GM10248 (cell line): ENCODE data around the gene NPAS2.

ENCODE experiments used
- CTCF ChIA-PET: fragments of 300-600 bp; sonication (Branson Sonifier 250); formaldehyde crosslinking; extraction: SDS; loops from one replicate; lab custom pipeline; 2021; ENCODE audit warnings: antibody characterized with exemption; lab: Yijun Ruan, JAX
- POLR2A ChIA-PET: fragments of 350-650 bp; sonication (Branson Sonifier 250); formaldehyde crosslinking; extraction: SDS; loops from one replicate; lab custom pipeline; 2020; ENCODE audit warnings: antibody characterized with exemption; lab: Yijun Ruan, JAX
- DNase-seq: peaks from one replicate; pipeline ENCODE4 v3.0.0; 2012; ENCODE audit errors: extremely low spot score
- TF ChIP-seq, protein P1 (sequence below): IDR thresholded peaks from 2 replicates; pipeline ENCODE4 v1.5.1; 2012; ENCODE audit warnings: mild to moderate bottlenecking, low read depth; ENCODE audit errors: extremely low read depth, missing control alignments, control extremely low read depth

The NPAS2 gene

GRCh38 chr2:100948942-100949811 lies 129.2 kb downstream of the NPAS2 start:
- TF ChIP-seq, protein P1, sequence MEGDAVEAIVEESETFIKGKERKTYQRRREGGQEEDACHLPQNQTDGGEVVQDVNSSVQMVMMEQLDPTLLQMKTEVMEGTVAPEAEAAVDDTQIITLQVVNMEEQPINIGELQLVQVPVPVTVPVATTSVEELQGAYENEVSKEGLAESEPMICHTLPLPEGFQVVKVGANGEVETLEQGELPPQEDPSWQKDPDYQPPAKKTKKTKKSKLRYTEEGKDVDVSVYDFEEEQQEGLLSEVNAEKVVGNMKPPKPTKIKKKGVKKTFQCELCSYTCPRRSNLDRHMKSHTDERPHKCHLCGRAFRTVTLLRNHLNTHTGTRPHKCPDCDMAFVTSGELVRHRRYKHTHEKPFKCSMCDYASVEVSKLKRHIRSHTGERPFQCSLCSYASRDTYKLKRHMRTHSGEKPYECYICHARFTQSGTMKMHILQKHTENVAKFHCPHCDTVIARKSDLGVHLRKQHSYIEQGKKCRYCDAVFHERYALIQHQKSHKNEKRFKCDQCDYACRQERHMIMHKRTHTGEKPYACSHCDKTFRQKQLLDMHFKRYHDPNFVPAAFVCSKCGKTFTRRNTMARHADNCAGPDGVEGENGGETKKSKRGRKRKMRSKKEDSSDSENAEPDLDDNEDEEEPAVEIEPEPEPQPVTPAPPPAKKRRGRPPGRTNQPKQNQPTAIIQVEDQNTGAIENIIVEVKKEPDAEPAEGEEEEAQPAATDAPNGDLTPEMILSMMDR: no peak
- ChIA-PET POLR2A (no interaction called here), CTCF (no interaction called here)

GRCh38 chr2:100952512-100952911 lies 132.6 kb downstream of the NPAS2 start:
- no peak for DNase-seq
- CTCF ChIA-PET: no interaction called here
- POLR2A ChIA-PET: no interaction called here
- TF ChIP-seq, protein P1: no peak

More at GRCh38 chr2:100948942-100949811, 129.2 kb downstream of the NPAS2 start:
- no peak for DNase-seq

DNA sequence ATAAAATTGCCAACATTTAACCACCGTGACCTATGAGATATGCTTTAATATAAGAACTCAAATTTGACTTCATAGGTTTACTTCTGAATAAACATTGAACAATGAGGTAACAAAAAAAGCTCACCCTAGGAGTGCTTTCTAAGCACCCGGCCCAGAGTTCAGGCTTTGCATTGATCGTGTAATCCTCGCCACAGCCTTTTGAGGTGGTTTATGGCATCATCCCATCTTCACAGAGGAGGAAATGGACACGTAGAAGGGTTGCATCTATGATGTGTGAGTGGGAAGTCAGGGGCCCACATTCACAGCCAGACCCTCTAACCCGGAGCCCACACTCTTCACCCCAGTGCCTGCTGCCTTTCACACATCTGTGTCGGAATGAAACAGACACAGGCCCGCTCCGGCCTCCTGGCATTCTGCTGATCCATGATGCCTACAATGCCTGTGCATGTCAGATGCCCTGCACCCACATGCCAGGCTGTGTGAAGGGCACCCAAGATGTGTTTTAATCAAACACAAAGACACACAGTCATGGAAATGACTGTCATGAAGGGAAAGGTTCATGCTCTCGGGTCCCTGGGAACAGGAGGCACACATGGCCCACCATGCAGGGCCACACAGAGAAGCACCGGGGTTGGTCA lies 133.6 kb downstream of the NPAS2 start:
- ChIA-PET POLR2A (no interaction called here), CTCF (no interaction called here)
- TF ChIP-seq, protein P1: no peak
- DNase-seq: no peak

GRCh38 chr2:100954044-100954420 lies 134.1 kb downstream of the NPAS2 start:
- ChIA-PET CTCF (no interaction called here), POLR2A (no interaction called here)
- TF ChIP-seq, protein P1: no peak
- no peak for DNase-seq

DNA sequence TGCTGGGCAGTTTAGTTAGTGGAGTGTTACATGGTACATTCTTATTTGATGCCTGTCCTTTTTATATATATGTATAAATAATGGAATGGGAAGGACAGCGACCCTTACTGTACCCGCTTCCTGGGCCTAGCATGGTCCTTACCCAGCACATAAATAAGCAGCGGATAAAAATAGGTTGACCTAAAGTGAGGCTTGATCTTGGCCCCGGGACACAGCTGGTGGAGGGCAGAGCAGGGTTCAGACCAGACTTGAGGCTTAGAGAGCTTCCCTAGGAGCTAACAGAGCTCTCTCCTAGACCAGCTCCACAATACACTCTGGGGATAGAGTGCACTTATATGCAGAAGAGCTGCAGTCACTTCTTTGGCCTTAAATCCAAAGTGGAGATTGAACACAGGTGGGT lies 135.3 kb downstream of the NPAS2 start:
- no peak for DNase-seq
- POLR2A ChIA-PET: no interaction called here

DNA sequence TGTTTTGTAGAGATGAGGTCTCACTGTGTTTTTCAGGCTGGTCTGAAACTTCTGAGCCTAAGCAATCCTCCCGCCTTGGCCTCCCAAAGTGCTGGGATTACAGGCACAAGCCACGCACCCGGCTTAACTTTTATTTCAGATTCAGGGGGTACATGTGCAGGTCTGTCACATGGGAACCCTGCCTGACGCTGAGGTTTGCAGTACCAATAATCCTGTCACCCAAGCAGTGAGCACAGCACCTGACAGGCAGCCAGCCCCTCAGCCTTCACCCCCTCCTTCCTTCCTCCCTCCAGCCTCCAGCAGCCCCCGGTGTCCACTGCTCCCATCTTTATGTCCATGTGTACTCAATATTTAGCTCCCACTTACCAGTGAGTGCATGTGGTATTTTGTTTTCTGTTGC lies 136.1 kb downstream of the NPAS2 start:
- TF ChIP-seq, protein P1: no peak

More for the DNA sequence above, 135.3 kb downstream of the NPAS2 start:
- CTCF ChIA-PET: no interaction called here
- TF ChIP-seq, protein P1: no peak

More for the DNA sequence above, 136.1 kb downstream of the NPAS2 start:
- POLR2A ChIA-PET: no interaction called here
- CTCF ChIA-PET: no interaction called here
- DNase-seq: no peak
